Fibroblast of lung (primary cell): ENCODE data around the gene KL. TPM values are rescaled to one million over a fixed set of nuclear protein-coding genes. Genes with fewer than 3 reads are reported as not detected.

Experiments
- DNase-seq, 2 donors: peaks; one replicate each; pipeline versions ENCODE4 v3.0.0 to v3.0.0-alpha.2; 2010; ENCODE audit warnings: low read depth in 2 of 2
- H2AFZ ChIP-seq: 2 replicates; pipeline ENCODE4 v1.5.1; 2012; ENCODE audit warnings: low read length, control low read depth, inconsistent platforms
- H3K27ac ChIP-seq: 2 replicates; pipeline ENCODE4 v1.5.1; 2011; ENCODE audit warnings: low read length, control low read depth; ENCODE audit not compliant: insufficient read depth
- H3K27me3 ChIP-seq: 2 replicates; pipeline ENCODE4 v1.5.1; 2011; ENCODE audit warnings: mild to moderate bottlenecking, low read length; ENCODE audit not compliant: control insufficient read depth, insufficient read depth
- H3K36me3 ChIP-seq: 2 replicates; pipeline ENCODE4 v1.5.1; 2011; ENCODE audit warnings: low read length; ENCODE audit not compliant: control insufficient read depth, insufficient read depth
- H3K4me1 ChIP-seq: 2 replicates; pipeline ENCODE4 v1.5.1; 2011; ENCODE audit warnings: low read length; ENCODE audit not compliant: control insufficient read depth, insufficient read depth; ENCODE audit errors: extremely low read depth
- H3K4me2 ChIP-seq: 2 replicates; pipeline ENCODE4 v1.5.1; 2011; ENCODE audit warnings: low read length, control low read depth; ENCODE audit not compliant: insufficient read depth; ENCODE audit errors: extremely low read depth
- H3K4me3 ChIP-seq, 4 experiments: fragments of 200-600 bp in 1 of 4; sonication (generic) in 1 of 4; replicated peaks in 1 of 4; 2 replicates each; pipeline ENCODE4 v1.5.1; 2011 to 2016; ENCODE audit warnings: low read length in 4 of 4, low read depth in 3 of 4, mild to moderate bottlenecking in 3 of 4, control low read depth in 2 of 4, inconsistent platforms in 1 of 4, mixed read lengths in 1 of 4; ENCODE audit not compliant: insufficient read depth in 1 of 4; ENCODE audit errors: control extremely low read depth in 1 of 4
- H3K79me2 ChIP-seq: 2 replicates; pipeline ENCODE4 v1.5.1; 2012; ENCODE audit warnings: mild to moderate bottlenecking, low read length, inconsistent platforms; ENCODE audit not compliant: control insufficient read depth, insufficient read depth
- H3K9ac ChIP-seq: 2 replicates; pipeline ENCODE4 v1.5.1; 2011; ENCODE audit warnings: mild to moderate bottlenecking, low read length, control low read depth; ENCODE audit not compliant: insufficient read depth
- H3K9me3 ChIP-seq: 2 replicates; pipeline ENCODE4 v1.5.1; 2012; ENCODE audit warnings: low read depth, low read length; ENCODE audit not compliant: control insufficient read depth, insufficient read depth
- H4K20me1 ChIP-seq: 2 replicates; pipeline ENCODE4 v1.5.1; 2011; ENCODE audit warnings: low read length; ENCODE audit not compliant: control insufficient read depth, insufficient read depth; ENCODE audit errors: extremely low read depth
- CTCF ChIP-seq, 2 donors: IDR thresholded peaks in 1 of 2; conservative IDR thresholded peaks in 1 of 2; 1 replicate in 1 of 2; 2 replicates in 1 of 2; pipeline ENCODE4 v1.5.1; 2011 to 2012; ENCODE audit warnings: low read length in 2 of 2, control low read depth in 1 of 2, inconsistent platforms in 1 of 2, low read depth in 1 of 2, mild to moderate bottlenecking in 1 of 2
- EZH2 ChIP-seq: IDR thresholded peaks from 2 replicates; pipeline ENCODE4 v1.5.1; 2012; ENCODE audit warnings: low read length, control low read depth, mild to moderate bottlenecking; ENCODE audit errors: missing control alignments
- polyA plus RNA-seq, 2 donors: library from polyadenylated mRNA; depleted of rRNA in 1 of 2; stranded (reverse) in 1 of 2; unstranded in 1 of 2; fragments of >200 nt; gene quantifications; 2 replicates each; pipeline ENCODE4 v1.2.1, GENCODE V29; 2011 to 2012; ENCODE audit warnings: missing spikeins in 1 of 2
- total RNA-seq: library from RNA; depleted of rRNA; stranded (reverse); fragments of >200 nt; gene quantifications from 2 replicates; pipeline ENCODE4 v1.2.1, GENCODE V29; 2014

Gene KL
- total and polyA plus RNA-seq, 2 donors (not counting 1 experiment from before 2014, with no cell fraction given): 0.17 TPM; not detected in 1

- H3K27ac ChIP-seq: no peak overlapping the region
- H3K36me3 ChIP-seq: no peaks in the 10 kb centered on the region
- peak overlapping the region; percentile 18 for H3K4me2 ChIP-seq
- H3K27me3 ChIP-seq: no peaks in the 10 kb centered on the region
- no peak overlapping the region for H3K9ac ChIP-seq
- no peak for TF ChIP-seq CTCF (conservative IDR thresholded peaks at IDR 0.05 in 1 of 2, IDR thresholded peaks at IDR 0.05 in 1 of 2; ENCODE audit: low read depth in 1 of 2, low read length in 2 of 2)
- TF ChIP-seq EZH2: no peak
- no peaks in the 10 kb centered on the region for H3K4me1 ChIP-seq
- no peak for DNase-seq
- H3K79me2 ChIP-seq: no peaks in the 10 kb centered on the region
- H4K20me1 ChIP-seq: no peaks in the 10 kb centered on the region
- H2AFZ ChIP-seq: peak overlapping the region; percentile 25
- peak overlapping the region in 1 of 4 experiments; percentile 11 for H3K4me3 ChIP-seq
- H3K9me3 ChIP-seq: no peaks in the 10 kb centered on the region
Measured at GRCh38 chr13:33033051-33033812, 17.0 kb downstream of the KL start.

GRCh38 chr13:33033986-33034385 is 17.8 kb downstream of the KL start:
- no peak overlapping the region for H3K27ac ChIP-seq
- no peaks in the 10 kb centered on the region for H3K36me3 ChIP-seq
- H3K4me2 ChIP-seq: no peak overlapping the region
- no peaks in the 10 kb centered on the region for H3K4me1 ChIP-seq
- DNase-seq: no peak
- H3K9ac ChIP-seq: no peak overlapping the region
- no peaks in the 10 kb centered on the region for H4K20me1 ChIP-seq
- H3K27me3 ChIP-seq: no peaks in the 10 kb centered on the region
- H3K79me2 ChIP-seq: no peaks in the 10 kb centered on the region
- no peak overlapping the region for H3K4me3 ChIP-seq
- TF ChIP-seq CTCF (conservative IDR thresholded peaks at IDR 0.05 in 1 of 2, IDR thresholded peaks at IDR 0.05 in 1 of 2; ENCODE audit: low read depth in 1 of 2, low read length in 2 of 2): no peak
- TF ChIP-seq EZH2: no peak
- H2AFZ ChIP-seq: no peak overlapping the region
- no peaks in the 10 kb centered on the region for H3K9me3 ChIP-seq

GRCh38 chr13:33034882-33035520 is 18.8 kb downstream of the KL start:
- Histone ChIP-seq H3K79me2 (no peaks in the 10 kb centered on the region), H4K20me1 (no peaks in the 10 kb centered on the region), H3K9ac (no peak overlapping the region), H3K27ac (no peak overlapping the region), H3K4me2 (no peak overlapping the region), H3K27me3 (no peaks in the 10 kb centered on the region), H3K9me3 (no peaks in the 10 kb centered on the region), H3K4me3 (no peak overlapping the region), H2AFZ (no peak overlapping the region), H3K36me3 (no peaks in the 10 kb centered on the region), H3K4me1 (no peaks in the 10 kb centered on the region)
- TF ChIP-seq CTCF (conservative IDR thresholded peaks at IDR 0.05 in 1 of 2, IDR thresholded peaks at IDR 0.05 in 1 of 2; ENCODE audit: low read depth in 1 of 2, low read length in 2 of 2) (no peak), EZH2 (no peak)
- DNase-seq: peak in 1 of 2 donors; percentile 69
